HepG2 (cell line): ENCODE results near the gene STRBP. TPM values are rescaled to one million over a fixed set of nuclear protein-coding genes. Genes with fewer than 3 reads are reported as not detected.

Experiments
- ATAC-seq: fragments of 200-7000 bp; cut with Tn5 transposase; 3 replicates; pipeline ENCODE4 v1.9.1; 2020; ENCODE audit warnings: mild to moderate bottlenecking, moderate library complexity
- BruUV-seq: library from RNA; stranded (reverse); fragments of 400-500 nt; replicated peaks from 2 replicates; lab custom pipeline; 2021; lab: Mats Ljungman, UMichigan
- CTCF ChIA-PET: fragments of 300-600 bp; formaldehyde crosslinking; extraction: SDS; loops from one replicate; lab custom pipeline; 2021; ENCODE audit warnings: low total read pairs, inconsistent platforms, low intra/inter-chr PET ratio; lab: Yijun Ruan, JAX
- POLR2A ChIA-PET: fragments of 350-600 bp; sonication (Branson Sonifier 250); formaldehyde crosslinking; loops from one replicate; lab custom pipeline; 2020; ENCODE audit warnings: antibody characterized with exemption, inconsistent platforms; lab: Yijun Ruan, JAX
- DNase-seq: peaks from one replicate; pipeline ENCODE4 v3.0.0-alpha.2; 2015; ENCODE audit warnings: low spot score
- FAIRE-seq: peaks from 3 replicates; lab custom pipeline; 2011; peaks lifted over from hg19 to GRCh38; lab: Jason Lieb, UNC
- H2AFZ ChIP-seq: one replicate; pipeline ENCODE4 v1.6.1; 2011; ENCODE audit warnings: low read length, inconsistent platforms
- H3K27ac ChIP-seq: fragments of 300-600 bp; 3 replicates; pipeline ENCODE4 v1.8.0; 2011; ENCODE audit warnings: mixed run types, mild to moderate bottlenecking, mixed read lengths, low read length, inconsistent platforms; ENCODE audit not compliant: insufficient read depth; ENCODE audit errors: extremely low read length
- H3K27me3 ChIP-seq, 2 experiments: fragments of 200-600 bp in 1 of 2; 2 replicates in 1 of 2; 3 replicates in 1 of 2; pipeline versions ENCODE4 v1.6.0 to v1.8.0; 2011; ENCODE audit warnings: low read length in 2 of 2, mild to moderate bottlenecking in 2 of 2, moderate library complexity in 2 of 2, inconsistent platforms in 1 of 2; ENCODE audit not compliant: insufficient read depth in 2 of 2, control insufficient read depth in 1 of 2
- H3K36me3 ChIP-seq, 2 experiments: fragments of 200-600 bp in 1 of 2; replicated peaks in 1 of 2; 2 replicates in 1 of 2; 3 replicates in 1 of 2; pipeline versions ENCODE4 v1.5.1 to v1.8.0; 2011; ENCODE audit warnings: low read length in 2 of 2, inconsistent platforms in 1 of 2; ENCODE audit not compliant: insufficient read depth in 2 of 2, control insufficient read depth in 1 of 2
- H3K4me1 ChIP-seq: 2 replicates; pipeline ENCODE4 v1.5.1; 2012; ENCODE audit warnings: low read length, inconsistent platforms; ENCODE audit not compliant: insufficient read depth
- H3K4me2 ChIP-seq: 2 replicates; pipeline ENCODE4 v1.6.0; 2011; ENCODE audit warnings: low read depth, low read length, inconsistent platforms
- H3K4me3 ChIP-seq, 3 experiments: fragments of 200-600 bp in 1 of 3; sonication (generic), shearing (Covaris generic) in 1 of 3; replicated peaks in 1 of 3; 2 replicates each; pipeline ENCODE4 v1.5.1; 2011 to 2016; ENCODE audit warnings: low read length in 3 of 3, inconsistent platforms in 2 of 3, low read depth in 2 of 3, mild to moderate bottlenecking in 2 of 3, control low read depth in 1 of 3, mixed read lengths in 1 of 3; ENCODE audit not compliant: insufficient read depth in 1 of 3
- H3K79me2 ChIP-seq: one replicate; pipeline ENCODE4 v1.6.1; 2011; ENCODE audit warnings: low read length, inconsistent platforms; ENCODE audit not compliant: insufficient read depth
- H3K9ac ChIP-seq: 2 replicates; pipeline ENCODE4 v1.6.0; 2011; ENCODE audit warnings: mild to moderate bottlenecking, low read depth, low read length, inconsistent platforms; ENCODE audit not compliant: insufficient read depth
- H3K9me3 ChIP-seq: 2 replicates; pipeline ENCODE4 v1.5.1; 2012; ENCODE audit warnings: mild to moderate bottlenecking, low read length
- H4K20me1 ChIP-seq: 2 replicates; pipeline ENCODE4 v1.6.0; 2011; ENCODE audit warnings: inconsistent platforms, mild to moderate bottlenecking, low read length, moderate library complexity; ENCODE audit not compliant: insufficient read depth
- DNMT3B ChIP-seq: conservative IDR thresholded peaks from 2 replicates; pipeline ENCODE4 v1.6.1; 2016; ENCODE audit warnings: missing biosample characterization, control low read depth
- GLI4 ChIP-seq: sonication (generic); formaldehyde crosslinking; IDR thresholded peaks from 2 replicates; pipeline ENCODE4 v1.5.1; 2020; ENCODE audit warnings: missing genetic modification reagents, mild to moderate bottlenecking, moderate library complexity, borderline replicate concordance
- HES4 ChIP-seq: sonication (generic); formaldehyde crosslinking; IDR thresholded peaks from 2 replicates; pipeline ENCODE4 v1.9.0; 2021; ENCODE audit warnings: mild to moderate bottlenecking, missing genetic modification reagents, borderline replicate concordance
- PAX8 ChIP-seq: sonication (generic); formaldehyde crosslinking; IDR thresholded peaks from 2 replicates; pipeline ENCODE4 v1.8.0; 2022; ENCODE audit warnings: mild to moderate bottlenecking, missing genetic modification reagents, borderline replicate concordance
- REPIN1 ChIP-seq: sonication (generic); formaldehyde crosslinking; IDR thresholded peaks from 2 replicates; pipeline ENCODE4 v1.8.0; 2022; ENCODE audit warnings: missing genetic modification reagents, low read depth, mild to moderate bottlenecking, borderline replicate concordance
- ZBTB38 ChIP-seq: sonication (generic); formaldehyde crosslinking; IDR thresholded peaks from 2 replicates; pipeline ENCODE4 v1.5.1; 2020; ENCODE audit warnings: mild to moderate bottlenecking, missing genetic modification reagents
- ZNF878 ChIP-seq: sonication (generic); formaldehyde crosslinking; IDR thresholded peaks from 2 replicates; pipeline ENCODE4 v1.8.1; 2023; ENCODE audit warnings: mild to moderate bottlenecking, missing genetic modification reagents, moderate library complexity
- WGBS: methylation state at CpG from one replicate; pipeline ENCODE4 v1.1.6; 2017; ENCODE audit warnings: low lambda C conversion rate; 5-methylcytosine and 5-hydroxymethylcytosine counted together
- in situ Hi-C: cut with HindIII; loops from 2 replicates; pipeline ENCODE4 v1.10.0; 2017; ENCODE audit warnings: low pct_unique_long_range_greater_than_20kb; ENCODE audit not compliant: extremely low pct_ligation_motif_present
- intact Hi-C: fragments of 100-400 bp; cut with micrococcal nuclease; formaldehyde crosslinking; loops from one replicate; pipeline ENCODE4 v1.10.0; 2022; ENCODE audit not compliant: unreplicated experiment
- polyA plus RNA-seq, 8 experiments: library from polyadenylated mRNA; depleted of rRNA in 3 of 8; stranded (reverse) in 7 of 8; unstranded in 1 of 8; fragments of >200 nt; fragmentation: Illumina TruSeq in 4 of 8; extraction: Trizol in 4 of 8; gene quantifications; 2 replicates each; pipeline versions ENCODE4 v1.2.1 to v1.2.3, GENCODE V29; 2011 to 2016; ENCODE audit warnings: low read depth in 4 of 8, missing spikeins in 1 of 8, mixed read lengths in 1 of 8; ENCODE audit not compliant: insufficient read depth in 1 of 8
- total RNA-seq, 5 experiments: library from RNA; depleted of rRNA; stranded (reverse); fragments of >200 nt; fragmentation: Illumina TruSeq; extraction: Trizol; gene quantifications; 2 replicates each; pipeline ENCODE4 v1.2.3, GENCODE V29; 2016; ENCODE audit warnings: low read depth in 1 of 5
- TF ChIP-seq, protein P1 (sequence below): sonication (generic); formaldehyde crosslinking; IDR thresholded peaks from 2 replicates; pipeline ENCODE4 v1.4.0; 2020; ENCODE audit warnings: mild to moderate bottlenecking, low read depth, missing genetic modification reagents
- TF ChIP-seq, protein P2 (sequence below), 2 experiments: IDR thresholded peaks; 2 replicates each; pipeline ENCODE4 v1.6.1; 2011 to 2012; ENCODE audit warnings: low read length in 2 of 2, borderline replicate concordance in 1 of 2, low read depth in 1 of 2, mild to moderate bottlenecking in 1 of 2, moderate library complexity in 1 of 2

Gene STRBP
- total and polyA plus RNA-seq, 2 of the 13 experiments (the other 11 are each of a cell fraction or from before 2014, with no cell fraction given) = 14.5 to 38.5 TPM

DNA sequence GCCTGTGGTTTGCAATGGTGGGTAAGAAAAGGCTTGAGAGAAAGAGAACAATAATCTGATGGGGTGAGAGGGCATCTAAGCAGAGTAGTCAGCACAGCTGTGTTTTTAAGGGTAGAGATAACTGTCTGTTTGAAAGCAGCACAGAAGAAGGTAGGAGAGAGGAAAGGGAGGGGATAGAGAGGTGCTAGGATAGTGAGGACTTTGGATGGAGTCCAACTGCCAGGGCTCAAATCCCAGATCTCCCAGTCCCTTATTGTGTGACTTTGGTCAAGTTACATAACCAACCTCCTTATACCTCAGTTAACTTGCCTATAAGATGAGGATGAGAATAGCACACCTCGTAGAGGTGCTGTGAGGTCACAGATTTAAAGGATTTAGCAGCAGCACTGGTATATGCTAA lies 179.3 kb downstream of the STRBP start:
- FAIRE-seq = no peak
- Histone ChIP-seq H3K79me2 (no peaks in the 10 kb centered on the region), H3K9ac (no peak overlapping the region), H3K27me3 (no peaks in the 10 kb centered on the region), H3K9me3 (no peaks in the 10 kb centered on the region), H3K36me3 (peaks cover 12 to 38% of the 10 kb centered on the region in 2 experiments), H3K4me3 (no peak overlapping the region), H3K27ac (no peak overlapping the region), H4K20me1 (no peaks in the 10 kb centered on the region), H2AFZ (no peak overlapping the region), H3K4me1 (peaks cover 34% of the 10 kb centered on the region), H3K4me2 (no peak overlapping the region)
- no TSS peak for BruUV-seq
- CTCF ChIA-PET = no interaction called here
- 91% methylated on average over 1 of the region's 1 CpG for WGBS
- ATAC-seq = no peak
- POLR2A ChIA-PET = no interaction called here
- TF ChIP-seq, protein P1, sequence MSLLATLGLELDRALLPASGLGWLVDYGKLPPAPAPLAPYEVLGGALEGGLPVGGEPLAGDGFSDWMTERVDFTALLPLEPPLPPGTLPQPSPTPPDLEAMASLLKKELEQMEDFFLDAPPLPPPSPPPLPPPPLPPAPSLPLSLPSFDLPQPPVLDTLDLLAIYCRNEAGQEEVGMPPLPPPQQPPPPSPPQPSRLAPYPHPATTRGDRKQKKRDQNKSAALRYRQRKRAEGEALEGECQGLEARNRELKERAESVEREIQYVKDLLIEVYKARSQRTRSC = no peak
- TF ChIP-seq, protein P2, sequence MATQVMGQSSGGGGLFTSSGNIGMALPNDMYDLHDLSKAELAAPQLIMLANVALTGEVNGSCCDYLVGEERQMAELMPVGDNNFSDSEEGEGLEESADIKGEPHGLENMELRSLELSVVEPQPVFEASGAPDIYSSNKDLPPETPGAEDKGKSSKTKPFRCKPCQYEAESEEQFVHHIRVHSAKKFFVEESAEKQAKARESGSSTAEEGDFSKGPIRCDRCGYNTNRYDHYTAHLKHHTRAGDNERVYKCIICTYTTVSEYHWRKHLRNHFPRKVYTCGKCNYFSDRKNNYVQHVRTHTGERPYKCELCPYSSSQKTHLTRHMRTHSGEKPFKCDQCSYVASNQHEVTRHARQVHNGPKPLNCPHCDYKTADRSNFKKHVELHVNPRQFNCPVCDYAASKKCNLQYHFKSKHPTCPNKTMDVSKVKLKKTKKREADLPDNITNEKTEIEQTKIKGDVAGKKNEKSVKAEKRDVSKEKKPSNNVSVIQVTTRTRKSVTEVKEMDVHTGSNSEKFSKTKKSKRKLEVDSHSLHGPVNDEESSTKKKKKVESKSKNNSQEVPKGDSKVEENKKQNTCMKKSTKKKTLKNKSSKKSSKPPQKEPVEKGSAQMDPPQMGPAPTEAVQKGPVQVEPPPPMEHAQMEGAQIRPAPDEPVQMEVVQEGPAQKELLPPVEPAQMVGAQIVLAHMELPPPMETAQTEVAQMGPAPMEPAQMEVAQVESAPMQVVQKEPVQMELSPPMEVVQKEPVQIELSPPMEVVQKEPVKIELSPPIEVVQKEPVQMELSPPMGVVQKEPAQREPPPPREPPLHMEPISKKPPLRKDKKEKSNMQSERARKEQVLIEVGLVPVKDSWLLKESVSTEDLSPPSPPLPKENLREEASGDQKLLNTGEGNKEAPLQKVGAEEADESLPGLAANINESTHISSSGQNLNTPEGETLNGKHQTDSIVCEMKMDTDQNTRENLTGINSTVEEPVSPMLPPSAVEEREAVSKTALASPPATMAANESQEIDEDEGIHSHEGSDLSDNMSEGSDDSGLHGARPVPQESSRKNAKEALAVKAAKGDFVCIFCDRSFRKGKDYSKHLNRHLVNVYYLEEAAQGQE (IDR thresholded peaks at IDR 0.05; ENCODE audit: borderline replicate concordance in 1 of 2, low read depth in 1 of 2, low read length in 2 of 2) = no peak
- no peak for TF ChIP-seq ZBTB38
- no peak for TF ChIP-seq ZNF878 (CRISPR knock-in tag)
- no peak for TF ChIP-seq PAX8 (CRISPR knock-in tag)
- TF ChIP-seq HES4 = no peak
- no peak for TF ChIP-seq DNMT3B
- no peak for TF ChIP-seq GLI4 (CRISPR knock-in tag)
- no peak for TF ChIP-seq REPIN1 (CRISPR knock-in tag)
- intact Hi-C loops (loop anchor here (10.0 kb wide), 1 partner anchor 236 kb away; no protein-coding TSS in a partner anchor), in situ Hi-C loops (no loop called here)
- DNase-seq = no peak
